ENCODE data around the gene SKIC3. TPM values are rescaled to one million over a fixed set of nuclear protein-coding genes. Genes with fewer than 3 reads are reported as not detected.

The SKIC3 gene
- total RNA-seq, result 114 to 132 TPM (median 116 TPM) in 3 replicates
- long read RNA-seq, full-length matches to known transcripts, result 82 of 121 reads
- long read RNA-seq, partial matches to known transcripts, result 25 of 121 reads
- long read RNA-seq, other reads (novel, unspliced or antisense), result 14 of 121 reads

GRCh38 chr5:95554647-95555548, at the start of gene SKIC3, which contains the start of gene ARSK:
Gene SKIC3 (minus strand): TSS chr5:95554977. CDS start chr5:95547150, 7,827 bp downstream.
Gene ARSK (plus strand): TSS chr5:95555101. CDS start chr5:95555279, 178 bp downstream.
- Mint-ChIP-seq H3K27me3 (ENCODE audit: low read depth) (no peaks in the 10 kb centered on the region), H3K4me3 (ENCODE audit: unreplicated experiment) (peak within 1 kb of the TSS; percentile 86), H3K9me3 (ENCODE audit: low read depth) (no peaks in the 10 kb centered on the region), H3K27ac (ENCODE audit: unreplicated experiment) (peak within 1 kb of the TSS; percentile 95), H3K4me1 (ENCODE audit: low read depth) (peaks cover 48% of the 10 kb centered on the region), H3K36me3 (ENCODE audit: low read depth) (peaks cover 10% of the 10 kb centered on the region)
- TF ChIP-seq CTCF (IDR thresholded peaks at IDR 0.05), result peak; percentile 76
- DNase-seq (ENCODE audit: low spot score), result peak; percentile 97

GRCh38 chr5:95600557-95600956, 45.8 kb upstream of the SKIC3 start:
- no peak overlapping the region for H3K27ac Mint-ChIP-seq (ENCODE audit: unreplicated experiment)
- no peak overlapping the region for H3K4me3 Mint-ChIP-seq (ENCODE audit: unreplicated experiment)
- H3K9me3 Mint-ChIP-seq (ENCODE audit: low read depth), result no peaks in the 10 kb centered on the region
- H3K4me1 Mint-ChIP-seq (ENCODE audit: low read depth), result peaks cover 11% of the 10 kb centered on the region
- no peaks in the 10 kb centered on the region for H3K27me3 Mint-ChIP-seq (ENCODE audit: low read depth)
- H3K36me3 Mint-ChIP-seq (ENCODE audit: low read depth), result peaks cover 7% of the 10 kb centered on the region
- DNase-seq (ENCODE audit: low spot score), result no peak
- no peak for TF ChIP-seq CTCF (IDR thresholded peaks at IDR 0.05)

GRCh38 chr5:95599252-95599651, 44.5 kb upstream of the SKIC3 start:
- Mint-ChIP-seq H3K27ac (ENCODE audit: unreplicated experiment) (no peak overlapping the region), H3K27me3 (ENCODE audit: low read depth) (no peaks in the 10 kb centered on the region), H3K9me3 (ENCODE audit: low read depth) (no peaks in the 10 kb centered on the region), H3K36me3 (ENCODE audit: low read depth) (peaks cover 7% of the 10 kb centered on the region), H3K4me1 (ENCODE audit: low read depth) (peaks cover 11% of the 10 kb centered on the region), H3K4me3 (ENCODE audit: unreplicated experiment) (no peak overlapping the region)
- no peak for TF ChIP-seq CTCF (IDR thresholded peaks at IDR 0.05)
- DNase-seq (ENCODE audit: low spot score), result no peak

GRCh38 chr5:95595289-95595931, 40.6 kb upstream of the SKIC3 start:
- H3K4me3 Mint-ChIP-seq (ENCODE audit: unreplicated experiment), result no peak overlapping the region
- H3K36me3 Mint-ChIP-seq (ENCODE audit: low read depth), result peaks cover 3% of the 10 kb centered on the region
- no peaks in the 10 kb centered on the region for H3K9me3 Mint-ChIP-seq (ENCODE audit: low read depth)

More at GRCh38 chr5:95595289-95595931, 40.6 kb upstream of the SKIC3 start:
- no peak for TF ChIP-seq CTCF (IDR thresholded peaks at IDR 0.05)
- Mint-ChIP-seq H3K27ac (ENCODE audit: unreplicated experiment) (no peak overlapping the region), H3K27me3 (ENCODE audit: low read depth) (no peaks in the 10 kb centered on the region), H3K4me1 (ENCODE audit: low read depth) (peaks cover 2% of the 10 kb centered on the region)
- DNase-seq (ENCODE audit: low spot score), result no peak

All from chondrocyte (in vitro differentiated cells).